ENCODE measurements around the gene RNF128.
"Not testable (repeated sequence)": the region's sequence is repeated elsewhere in the genome, so short reads cannot be mapped to it uniquely, and the experiment has no call there.

The RNF128 gene

GRCh38 chrX:106742805-106743204, 16.3 kb downstream of the RNF128 start:
- no peak for DNase-seq (ENCODE audit: low read depth in 2 of 2)

DNA sequence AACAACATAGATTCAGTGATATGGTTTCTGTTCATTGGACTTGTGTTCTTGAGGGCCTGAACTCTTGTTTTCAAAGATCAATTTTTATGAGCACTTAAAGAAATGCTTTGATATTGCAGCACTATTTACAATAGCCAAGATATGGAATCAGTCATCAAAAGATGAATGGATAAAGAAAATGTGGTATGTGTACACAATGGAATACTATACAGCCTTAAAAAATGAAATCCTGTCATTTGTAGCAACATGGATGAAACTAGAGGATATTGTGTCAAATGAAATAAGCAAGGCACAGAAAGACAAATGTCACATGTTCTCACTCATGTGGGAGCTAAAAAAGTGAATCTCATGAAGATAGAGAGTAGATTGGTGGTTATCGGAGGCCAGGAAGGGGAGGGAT, 21.9 kb downstream of the RNF128 start:
- no peak for DNase-seq (ENCODE audit: low read depth in 2 of 2)

DNA sequence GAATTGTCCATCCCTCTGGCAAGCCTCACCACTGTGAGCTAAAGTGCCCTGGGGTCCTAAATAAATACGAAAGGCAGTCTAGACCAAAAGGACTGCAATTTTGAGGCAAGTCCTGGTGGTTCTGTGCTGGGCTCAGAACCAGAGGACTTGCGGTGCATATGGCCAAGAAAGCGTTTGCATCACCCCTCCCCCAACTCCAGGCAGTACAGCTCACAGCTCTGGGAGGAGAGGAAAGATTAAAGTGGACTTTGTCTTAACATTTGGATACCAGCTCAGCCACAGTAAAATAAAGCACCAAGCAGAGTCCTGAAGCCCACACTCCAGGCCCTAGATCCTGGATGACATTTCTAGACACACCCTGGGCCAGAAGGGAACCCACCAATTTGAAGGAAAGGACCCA, 24.9 kb downstream of the RNF128 start:
- no peak for DNase-seq (ENCODE audit: low read depth in 2 of 2)

- peak in 1 of 2 experiments; percentile 0 for DNase-seq (ENCODE audit: low read depth in 2 of 2)
Observed at GRCh38 chrX:106752101-106752678, 25.7 kb downstream of the RNF128 start.

- DNase-seq (ENCODE audit: low read depth in 2 of 2): not testable (repeated sequence)
Observed at GRCh38 chrX:106769288-106769687, 42.8 kb downstream of the RNF128 start.

DNA sequence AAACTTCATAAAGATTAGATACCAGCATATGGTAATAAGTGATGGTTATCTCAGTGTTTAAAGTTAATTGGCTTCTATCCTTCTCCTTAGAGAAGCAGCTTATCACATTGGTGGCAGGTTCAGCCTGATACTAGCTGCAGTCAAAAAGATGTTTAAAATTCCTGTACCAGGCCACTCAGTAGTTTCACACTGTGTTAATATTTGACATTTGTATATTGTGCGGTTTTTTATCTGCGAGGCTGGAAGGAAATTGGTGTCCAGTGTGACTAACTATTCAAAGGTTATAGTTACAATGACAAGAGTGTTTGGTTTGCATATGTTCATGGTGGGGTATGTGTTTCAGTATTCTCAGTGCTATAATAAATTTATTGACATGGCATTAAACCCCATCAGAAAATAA, 48.5 kb downstream of the RNF128 start:
- DNase-seq (ENCODE audit: low read depth in 2 of 2): no peak

DNA sequence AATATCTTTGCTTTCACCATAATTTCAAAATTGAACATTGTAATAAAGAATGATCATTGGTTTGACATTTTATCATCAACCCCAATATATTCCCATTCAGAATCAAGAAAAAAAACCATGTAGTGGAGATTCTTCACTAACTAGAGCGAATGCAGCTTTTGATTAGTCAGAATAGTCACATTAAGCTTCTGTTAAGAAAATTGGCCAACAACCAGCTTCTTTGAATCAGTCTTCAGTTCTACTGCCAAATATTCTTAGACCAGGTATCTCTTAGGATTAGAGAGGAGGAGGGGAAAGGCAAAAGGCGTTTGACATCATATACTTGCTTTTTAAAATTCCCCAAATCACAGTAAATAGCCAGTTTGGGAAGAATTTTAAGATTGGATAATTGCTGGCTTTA, 53.8 kb downstream of the RNF128 start:
- no peak for DNase-seq (ENCODE audit: low read depth in 2 of 2)

DNA sequence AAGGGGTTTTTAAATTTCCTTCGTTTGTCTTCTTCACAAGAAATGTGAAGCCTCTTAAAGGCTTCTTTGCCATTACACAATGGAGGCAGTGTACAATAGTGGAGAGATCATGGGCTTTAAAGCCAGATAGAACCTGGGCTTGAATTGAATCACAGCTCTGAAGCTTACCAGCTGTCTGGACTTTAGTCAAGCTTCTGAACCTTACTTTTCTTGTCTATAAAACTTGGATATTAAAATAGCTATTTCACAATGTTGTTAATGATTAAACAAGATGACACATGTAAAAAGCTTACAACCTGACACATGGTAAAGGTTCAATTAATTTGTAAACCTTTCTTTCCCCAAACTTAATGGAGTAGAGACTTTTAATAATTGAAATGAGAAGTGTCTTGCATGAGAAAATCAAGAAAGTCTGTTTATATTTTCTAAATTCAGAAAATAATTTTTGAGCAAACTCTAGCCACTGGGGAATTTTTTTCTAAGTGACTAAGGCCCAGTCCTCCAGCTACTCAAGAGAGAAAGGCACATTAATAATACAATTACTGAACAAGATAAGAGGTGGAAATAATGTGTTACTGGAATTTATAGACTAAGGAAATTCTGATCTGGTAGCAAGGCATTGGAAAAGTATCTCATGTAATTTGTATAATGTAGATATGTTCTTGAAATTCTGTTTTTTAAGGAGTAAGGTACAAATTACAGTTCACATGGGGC, 54.3 kb downstream of the RNF128 start:
- DNase-seq (ENCODE audit: low read depth in 2 of 2): no peak

- DNase-seq (ENCODE audit: low read depth in 2 of 2): no peak
Observed at GRCh38 chrX:106783716-106784115, 57.2 kb downstream of the RNF128 start.

DNA sequence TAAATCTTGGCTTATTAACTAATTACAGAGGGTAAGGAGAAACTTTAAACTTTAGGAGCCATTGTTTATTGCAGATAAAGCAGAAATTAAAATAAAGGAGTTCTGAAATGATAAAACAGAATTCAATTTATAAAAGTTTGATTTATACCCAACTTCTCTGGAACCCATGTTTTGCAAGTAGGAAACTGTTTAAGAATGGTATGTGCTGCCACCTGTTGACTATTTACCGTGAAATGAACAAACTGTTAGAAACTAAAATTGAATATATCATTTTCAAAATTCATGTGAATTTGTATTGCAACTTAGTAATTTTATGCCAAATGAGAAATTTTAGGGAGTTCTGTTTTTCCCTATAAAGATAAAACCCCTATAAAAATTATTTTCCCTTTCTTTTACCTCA, 65.0 kb downstream of the RNF128 start:
- DNase-seq (ENCODE audit: low read depth in 2 of 2): no peak

- DNase-seq (ENCODE audit: low read depth in 2 of 2): no peak
Observed at GRCh38 chrX:106802063-106802387, 75.5 kb downstream of the RNF128 start.

DNA sequence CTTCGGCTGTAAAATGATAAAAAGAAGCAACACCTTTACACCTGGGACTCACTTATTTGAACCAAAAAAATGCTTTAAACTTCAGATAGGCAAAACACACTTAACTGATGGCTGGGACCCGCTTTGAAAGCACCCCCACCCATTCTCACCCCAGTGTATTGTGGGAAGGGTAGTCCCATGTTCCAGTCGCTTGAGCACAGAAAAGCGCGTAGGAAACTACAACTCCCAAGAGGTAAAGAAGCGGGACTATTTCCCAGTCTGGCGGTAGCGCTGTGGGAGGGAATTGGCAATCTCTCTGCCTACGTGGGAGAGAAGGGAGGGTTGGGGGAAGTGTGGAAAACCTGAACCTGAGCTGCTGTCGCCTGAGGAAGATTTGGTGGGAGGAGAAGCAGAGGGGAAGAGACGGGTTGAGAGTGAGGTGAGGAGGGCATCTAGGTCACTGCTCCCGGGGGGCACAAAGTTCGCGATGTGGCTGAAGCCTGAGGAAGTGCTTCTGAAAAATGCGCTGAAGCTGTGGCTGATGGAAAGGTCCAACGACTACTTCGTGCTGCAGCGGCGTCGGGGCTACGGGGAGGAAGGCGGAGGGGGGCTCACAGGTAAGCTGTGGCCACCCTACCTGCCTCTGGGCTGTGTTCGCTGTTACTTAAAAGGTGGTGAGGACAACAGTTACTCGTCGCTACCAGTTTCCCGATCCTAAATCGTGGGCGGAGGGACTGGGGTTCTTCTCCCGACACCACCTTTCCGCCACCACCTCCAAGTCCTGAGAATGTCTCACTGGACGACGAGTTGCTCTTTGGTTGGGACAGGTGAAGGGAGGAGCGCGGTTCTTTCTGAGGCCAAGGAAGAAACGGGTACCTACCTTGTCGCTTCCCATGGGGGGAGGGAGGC, 76.1 kb downstream of the RNF128 start, which contains the start of gene TBC1D8B:
Gene TBC1D8B, plus strand, starts transcription at position 286 of the 888 bp plus-strand sequence. Its CDS starts 181 bp downstream, at position 467.
- DNase-seq (ENCODE audit: low read depth in 2 of 2): peak; percentile 86 to 87

- no peak for DNase-seq (ENCODE audit: low read depth in 2 of 2)
Observed at GRCh38 chrX:106811131-106811910, 84.8 kb downstream of the RNF128 start.

DNA sequence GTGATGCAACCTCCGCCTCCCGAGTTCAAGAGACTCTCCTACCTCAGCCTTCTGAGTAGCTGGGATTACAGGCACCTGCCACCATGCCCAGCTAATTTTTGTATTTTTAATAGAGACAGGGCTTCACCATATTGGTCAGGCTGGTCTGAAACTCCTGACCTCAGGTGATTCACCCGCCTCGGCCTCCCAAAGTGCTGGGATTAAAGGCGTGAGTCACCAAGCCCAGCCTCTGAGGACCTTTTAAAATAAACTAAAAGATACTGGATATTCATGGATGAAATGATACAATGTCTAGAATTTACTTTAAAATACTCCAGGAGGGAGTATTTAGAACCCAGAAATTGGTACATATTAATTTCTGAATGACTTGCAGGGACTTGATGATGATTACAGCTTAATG, 86.4 kb downstream of the RNF128 start:
- not testable (repeated sequence) for DNase-seq (ENCODE audit: low read depth in 2 of 2)

- not testable (repeated sequence) for DNase-seq (ENCODE audit: low read depth in 2 of 2)
Observed at GRCh38 chrX:106814093-106814492, 87.6 kb downstream of the RNF128 start.

Data from fibroblast of skin of left quadriceps (primary cell).